Peyer's patch (tissue), 4 donors: ENCODE measurements around the gene KCNJ9. TPM values are rescaled to one million over a fixed set of nuclear protein-coding genes. Genes with fewer than 3 reads are reported as not detected.

ENCODE experiments used
- DNase-seq, 3 donors: peaks; one replicate each; pipeline ENCODE4 v3.0.0-alpha.2; 2017 to 2019
- H3K27ac ChIP-seq, 4 donors: fragments of 200-600 bp; sonication (generic); one replicate each; pipeline ENCODE4 v1.5.1; 2016 to 2019
- H3K27me3 ChIP-seq, 2 donors: fragments of 200-600 bp; sonication (generic); one replicate each; pipeline ENCODE4 v1.5.1; 2019
- H3K36me3 ChIP-seq, 3 donors: fragments of 200-600 bp; sonication (generic); one replicate each; pipeline ENCODE4 v1.5.1; 2016 to 2019
- H3K4me1 ChIP-seq, 4 donors: fragments of 200-600 bp; sonication (generic); one replicate each; pipeline ENCODE4 v1.5.1; 2016 to 2019
- H3K4me3 ChIP-seq, 4 donors: fragments of 200-600 bp; sonication (generic); 1 replicate in 3 of 4; 2 replicates in 1 of 4; pipeline ENCODE4 v1.5.1; 2016 to 2019; ENCODE audit warnings: mild to moderate bottlenecking in 1 of 4
- H3K9me3 ChIP-seq, 4 donors: fragments of 200-600 bp; sonication (generic); one replicate each; pipeline ENCODE4 v1.5.1; 2016 to 2019; ENCODE audit warnings: mild to moderate bottlenecking in 1 of 4
- CTCF ChIP-seq, 6 experiments: fragments of 450-650 bp in 4 of 6; fragments of 200-600 bp in 2 of 6; sonication (generic) in 1 of 6; IDR thresholded peaks; one replicate each; pipeline ENCODE4 v1.5.1; 2017 to 2019; ENCODE audit warnings: antibody characterized with exemption in 6 of 6, mild to moderate bottlenecking in 3 of 6, moderate library complexity in 1 of 6
- POLR2A ChIP-seq, 2 donors: fragments of 450-650 bp; IDR thresholded peaks; one replicate each; pipeline ENCODE4 v1.5.1; 2017; ENCODE audit warnings: antibody characterized with exemption in 2 of 2, mild to moderate bottlenecking in 2 of 2, moderate library complexity in 2 of 2
- total RNA-seq, 4 donors: library from RNA; depleted of rRNA; stranded (reverse); fragments of >200 nt; gene quantifications; one replicate each; pipeline ENCODE4 v1.1.0, GENCODE V29; 2016

The KCNJ9 gene
- total RNA-seq, result not detected

- TF ChIP-seq POLR2A (IDR thresholded peaks at IDR 0.05) (no peak), CTCF (IDR thresholded peaks at IDR 0.05) (no peak)
- Histone ChIP-seq H3K27me3 (peaks cover 0 to 15% of the 10 kb centered on the region in 2 donors), H3K27ac (no peak within 1 kb of the TSS), H3K9me3 (no peaks in the 10 kb centered on the region), H3K4me1 (peaks cover 0 to 7% (median 3%) of the 10 kb centered on the region in 4 donors), H3K4me3 (no peak within 1 kb of the TSS), H3K36me3 (no peaks in the 10 kb centered on the region)
- DNase-seq, result peak in 1 of 3 donors; percentile 36
Measured at GRCh38 chr1:160081261-160081936, at the start of gene KCNJ9. Gene KCNJ9 (plus strand): TSS chr1:160081538. CDS start chr1:160084031, 2,493 bp downstream.

- TF ChIP-seq CTCF (IDR thresholded peaks at IDR 0.05), result no peak
- no peak for DNase-seq
- H3K4me1 ChIP-seq, result peaks cover 0 to 21% (median 5%) of the 10 kb centered on the region in 4 donors
- H3K4me3 ChIP-seq, result peak overlapping the region; percentile 60 to 89 (median 68)
- H3K27ac ChIP-seq, result peak overlapping the region; percentile 63 to 80 (median 72)
- no peaks in the 10 kb centered on the region for H3K36me3 ChIP-seq
- H3K9me3 ChIP-seq, result no peaks in the 10 kb centered on the region
- no peaks in the 10 kb centered on the region for H3K27me3 ChIP-seq
Measured at GRCh38 chr1:160032165-160032820, 49.0 kb upstream of the KCNJ9 start.

- no peak for TF ChIP-seq CTCF (IDR thresholded peaks at IDR 0.05)
- no peak overlapping the region for H3K27ac ChIP-seq
- no peaks in the 10 kb centered on the region for H3K4me1 ChIP-seq
- H3K9me3 ChIP-seq, result no peaks in the 10 kb centered on the region
- no peaks in the 10 kb centered on the region for H3K36me3 ChIP-seq
- DNase-seq, result no peak
- no peak overlapping the region for H3K4me3 ChIP-seq
- no peaks in the 10 kb centered on the region for H3K27me3 ChIP-seq
Measured at GRCh38 chr1:160040476-160040875, 40.9 kb upstream of the KCNJ9 start.

GRCh38 chr1:160043543-160043942, 37.8 kb upstream of the KCNJ9 start:
- no peak for TF ChIP-seq CTCF (IDR thresholded peaks at IDR 0.05)
- no peak for TF ChIP-seq POLR2A (IDR thresholded peaks at IDR 0.05)
- H3K27me3 ChIP-seq, result no peaks in the 10 kb centered on the region
- peaks cover 0 to 21% (median 0%) of the 10 kb centered on the region in 4 donors for H3K4me1 ChIP-seq
- H3K4me3 ChIP-seq, result no peak overlapping the region
- H3K36me3 ChIP-seq, result no peaks in the 10 kb centered on the region
- H3K9me3 ChIP-seq, result no peaks in the 10 kb centered on the region
- no peak for DNase-seq
- no peak overlapping the region for H3K27ac ChIP-seq

DNA sequence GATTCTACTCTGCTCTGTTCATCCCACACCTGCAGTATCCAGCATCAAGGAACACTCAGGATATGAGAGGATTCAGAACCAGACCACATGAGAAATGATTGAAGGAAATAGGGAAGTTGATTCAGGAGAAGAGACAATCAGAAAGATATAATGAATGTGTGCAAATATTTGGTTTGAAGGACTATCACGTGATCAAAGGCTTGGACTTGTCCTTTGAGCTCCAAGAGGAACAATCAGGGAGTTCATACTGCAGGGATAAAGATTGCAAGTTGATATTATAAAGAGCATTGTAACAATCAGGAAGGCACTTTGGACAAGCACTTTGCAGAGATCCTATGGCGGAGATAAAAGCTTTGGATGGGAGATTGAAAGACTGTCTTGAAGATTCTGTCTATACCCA, 35.7 kb upstream of the KCNJ9 start:
- Histone ChIP-seq H3K9me3 (no peaks in the 10 kb centered on the region), H3K4me1 (peaks cover 0 to 21% (median 0%) of the 10 kb centered on the region in 4 donors), H3K4me3 (no peak overlapping the region), H3K36me3 (no peaks in the 10 kb centered on the region), H3K27ac (no peak overlapping the region), H3K27me3 (no peaks in the 10 kb centered on the region)
- DNase-seq, result no peak
- no peak for TF ChIP-seq POLR2A (IDR thresholded peaks at IDR 0.05)
- no peak for TF ChIP-seq CTCF (IDR thresholded peaks at IDR 0.05)
